ENCODE measurements around the gene PALS2.
A peak's percentile ranks its signal among the peaks of the same experiment; 100 is the strongest.

PALS2 gene

GRCh38 chr7:24572997-24573553 is at the start of gene PALS2:
Gene PALS2 (plus strand): TSS chr7:24573452. CDS start chr7:24623668, 50,216 bp downstream.
- Mint-ChIP-seq H3K4me1 (peaks cover 31% of the 10 kb centered on the region), H3K36me3 (no peaks in the 10 kb centered on the region), H3K4me3 (peak within 1 kb of the TSS; percentile 90), H3K27ac (peak within 1 kb of the TSS; percentile 82), H3K27me3 (peaks cover 40% of the 10 kb centered on the region), H3K9me3 (no peaks in the 10 kb centered on the region)
- CTCF ChIA-PET = interaction anchor here (1.2 kb wide), 1 partner anchor 15 kb away, joined by 3 read pairs; no protein-coding TSS in a partner anchor
- DNase-seq = peak; percentile 82

- no peak overlapping the region for H3K4me3 Mint-ChIP-seq
- H3K4me1 Mint-ChIP-seq = no peaks in the 10 kb centered on the region
- no peaks in the 10 kb centered on the region for H3K9me3 Mint-ChIP-seq
- no peaks in the 10 kb centered on the region for H3K36me3 Mint-ChIP-seq
- no peak overlapping the region for H3K27ac Mint-ChIP-seq
- DNase-seq = no peak
- CTCF ChIA-PET = no interaction called here
- H3K27me3 Mint-ChIP-seq = peaks cover 4% of the 10 kb centered on the region
These were observed 42.0 kb upstream of the PALS2 start for GRCh38 chr7:24531255-24531654.

GRCh38 chr7:24536682-24537081 is 36.6 kb upstream of the PALS2 start:
- H3K27ac Mint-ChIP-seq = no peak overlapping the region
- DNase-seq = no peak
- H3K9me3 Mint-ChIP-seq = no peaks in the 10 kb centered on the region
- H3K27me3 Mint-ChIP-seq = peaks cover under 1% of the 10 kb centered on the region
- CTCF ChIA-PET = no interaction called here
- no peak overlapping the region for H3K4me3 Mint-ChIP-seq
- H3K4me1 Mint-ChIP-seq = no peaks in the 10 kb centered on the region
- no peaks in the 10 kb centered on the region for H3K36me3 Mint-ChIP-seq

GRCh38 chr7:24540956-24541355 is 32.3 kb upstream of the PALS2 start:
- no peak overlapping the region for H3K27ac Mint-ChIP-seq
- no peak for DNase-seq
- no peaks in the 10 kb centered on the region for H3K9me3 Mint-ChIP-seq
- no peaks in the 10 kb centered on the region for H3K36me3 Mint-ChIP-seq
- H3K4me3 Mint-ChIP-seq = no peak overlapping the region
- CTCF ChIA-PET = no interaction called here
- no peaks in the 10 kb centered on the region for H3K4me1 Mint-ChIP-seq
- H3K27me3 Mint-ChIP-seq = peaks cover 5% of the 10 kb centered on the region

- CTCF ChIA-PET = no interaction called here
- Mint-ChIP-seq H3K4me1 (no peaks in the 10 kb centered on the region), H3K27me3 (peaks cover 9% of the 10 kb centered on the region), H3K27ac (no peak overlapping the region), H3K4me3 (no peak overlapping the region), H3K9me3 (no peaks in the 10 kb centered on the region), H3K36me3 (no peaks in the 10 kb centered on the region)
- no peak for DNase-seq
These were observed 28.0 kb upstream of the PALS2 start for GRCh38 chr7:24545215-24545614.

GRCh38 chr7:24548390-24548789 is 24.9 kb upstream of the PALS2 start:
- Mint-ChIP-seq H3K4me3 (no peak overlapping the region), H3K27me3 (peaks cover 9% of the 10 kb centered on the region), H3K9me3 (no peaks in the 10 kb centered on the region), H3K27ac (no peak overlapping the region), H3K4me1 (no peaks in the 10 kb centered on the region), H3K36me3 (no peaks in the 10 kb centered on the region)
- no peak for DNase-seq
- CTCF ChIA-PET = no interaction called here

GRCh38 chr7:24549991-24550390 is 23.3 kb upstream of the PALS2 start:
- H3K36me3 Mint-ChIP-seq = no peaks in the 10 kb centered on the region

GRCh38 chr7:24555184-24555583 is 18.1 kb upstream of the PALS2 start:
- no peaks in the 10 kb centered on the region for H3K36me3 Mint-ChIP-seq
- DNase-seq = no peak
- CTCF ChIA-PET = no interaction called here
- no peak overlapping the region for H3K27ac Mint-ChIP-seq
- H3K27me3 Mint-ChIP-seq = no peaks in the 10 kb centered on the region
- no peaks in the 10 kb centered on the region for H3K9me3 Mint-ChIP-seq
- peaks cover 2% of the 10 kb centered on the region for H3K4me1 Mint-ChIP-seq
- no peak overlapping the region for H3K4me3 Mint-ChIP-seq

More at GRCh38 chr7:24549991-24550390, 23.3 kb upstream of the PALS2 start:
- H3K27ac Mint-ChIP-seq = no peak overlapping the region
- no peaks in the 10 kb centered on the region for H3K9me3 Mint-ChIP-seq
- peaks cover 4% of the 10 kb centered on the region for H3K27me3 Mint-ChIP-seq
- CTCF ChIA-PET = no interaction called here
- H3K4me1 Mint-ChIP-seq = no peaks in the 10 kb centered on the region
- H3K4me3 Mint-ChIP-seq = no peak overlapping the region
- no peak for DNase-seq

- H3K27ac Mint-ChIP-seq = no peak overlapping the region
- no peak overlapping the region for H3K4me3 Mint-ChIP-seq
- no peaks in the 10 kb centered on the region for H3K9me3 Mint-ChIP-seq
- peaks cover 8% of the 10 kb centered on the region for H3K4me1 Mint-ChIP-seq
- CTCF ChIA-PET = no interaction called here
- H3K27me3 Mint-ChIP-seq = no peaks in the 10 kb centered on the region
- H3K36me3 Mint-ChIP-seq = no peaks in the 10 kb centered on the region
- no peak for DNase-seq
These were observed 17.5 kb upstream of the PALS2 start for GRCh38 chr7:24555719-24556118.

GRCh38 chr7:24560772-24561171 is 12.5 kb upstream of the PALS2 start:
- H3K9me3 Mint-ChIP-seq = no peaks in the 10 kb centered on the region
- H3K27me3 Mint-ChIP-seq = no peaks in the 10 kb centered on the region
- no peaks in the 10 kb centered on the region for H3K36me3 Mint-ChIP-seq
- peak overlapping the region; percentile 3 for H3K27ac Mint-ChIP-seq
- CTCF ChIA-PET = no interaction called here
- no peak for DNase-seq
- peaks cover 20% of the 10 kb centered on the region for H3K4me1 Mint-ChIP-seq
- no peak overlapping the region for H3K4me3 Mint-ChIP-seq

GRCh38 chr7:24566274-24566673 is 7.0 kb upstream of the PALS2 start:
- peaks cover 29% of the 10 kb centered on the region for H3K27me3 Mint-ChIP-seq
- H3K9me3 Mint-ChIP-seq = no peaks in the 10 kb centered on the region
- no peak overlapping the region for H3K4me3 Mint-ChIP-seq
- no peak for DNase-seq
- H3K27ac Mint-ChIP-seq = no peak overlapping the region
- peaks cover 7% of the 10 kb centered on the region for H3K4me1 Mint-ChIP-seq
- H3K36me3 Mint-ChIP-seq = no peaks in the 10 kb centered on the region
- CTCF ChIA-PET = interaction anchor here (0.6 kb wide), 1 partner anchor 490 kb away, joined by 3 read pairs; no protein-coding TSS in a partner anchor

GRCh38 chr7:24570983-24571382 is 2.3 kb upstream of the PALS2 start:
- Mint-ChIP-seq H3K27ac (no peak overlapping the region), H3K4me1 (peaks cover 26% of the 10 kb centered on the region), H3K9me3 (no peaks in the 10 kb centered on the region), H3K27me3 (peaks cover 40% of the 10 kb centered on the region), H3K36me3 (no peaks in the 10 kb centered on the region), H3K4me3 (no peak overlapping the region)
- no peak for DNase-seq
- CTCF ChIA-PET = no interaction called here

GRCh38 chr7:24572016-24572392 is 1.2 kb upstream of the PALS2 start:
- H3K4me1 Mint-ChIP-seq = peaks cover 29% of the 10 kb centered on the region
- peaks cover 40% of the 10 kb centered on the region for H3K27me3 Mint-ChIP-seq
- peak overlapping the region; percentile 79 for H3K4me3 Mint-ChIP-seq
- H3K9me3 Mint-ChIP-seq = no peaks in the 10 kb centered on the region
- no peaks in the 10 kb centered on the region for H3K36me3 Mint-ChIP-seq
- no peak for DNase-seq
- CTCF ChIA-PET = no interaction called here
- peak overlapping the region; percentile 82 for H3K27ac Mint-ChIP-seq

GRCh38 chr7:24572393-24572996 is 757 bp upstream of the PALS2 start:
- DNase-seq = peak; percentile 45
- no peaks in the 10 kb centered on the region for H3K36me3 Mint-ChIP-seq
- H3K9me3 Mint-ChIP-seq = no peaks in the 10 kb centered on the region
- H3K27ac Mint-ChIP-seq = peak overlapping the region; percentile 82
- peaks cover 40% of the 10 kb centered on the region for H3K27me3 Mint-ChIP-seq
- peak overlapping the region; percentile 79 for H3K4me3 Mint-ChIP-seq
- CTCF ChIA-PET = interaction anchor here (1.2 kb wide), 1 partner anchor 16 kb away, joined by 3 read pairs; no protein-coding TSS in a partner anchor
- peaks cover 31% of the 10 kb centered on the region for H3K4me1 Mint-ChIP-seq

- Mint-ChIP-seq H3K27me3 (peaks cover 33% of the 10 kb centered on the region), H3K4me1 (peaks cover 31% of the 10 kb centered on the region), H3K9me3 (no peaks in the 10 kb centered on the region), H3K27ac (peak overlapping the region; percentile 77), H3K4me3 (peak overlapping the region; percentile 90), H3K36me3 (no peaks in the 10 kb centered on the region)
- CTCF ChIA-PET = interaction anchor here (1.2 to 3.4 kb wide), 3 partner anchors 15 to 92 kb away, joined by 3 to 37 read pairs (median 10); no protein-coding TSS in a partner anchor
- DNase-seq = peak; percentile 53
These were observed 494 bp downstream of the PALS2 start for GRCh38 chr7:24573554-24574338.
